Testis (tissue), 3 donors: Measurements from ENCODE around the gene ZNF521. TPM values are rescaled to one million over a fixed set of nuclear protein-coding genes. Genes with fewer than 3 reads are reported as not detected.

Experiments
- DNase-seq: peaks from one replicate; pipeline ENCODE4 v3.0.0-alpha.2; 2019
- H3K27ac ChIP-seq, 2 donors: fragments of 200-600 bp; sonication (generic); one replicate each; pipeline ENCODE4 v1.5.1; 2019
- H3K27me3 ChIP-seq: fragments of 200-600 bp; sonication (generic); one replicate; pipeline ENCODE4 v1.5.1; 2019
- H3K36me3 ChIP-seq: fragments of 200-600 bp; sonication (generic); one replicate; pipeline ENCODE4 v1.5.1; 2017; ENCODE audit warnings: low read depth; ENCODE audit errors: missing control alignments
- H3K4me1 ChIP-seq: fragments of 200-600 bp; sonication (generic); one replicate; pipeline ENCODE4 v1.5.1; 2019
- H3K4me3 ChIP-seq, 2 donors: fragments of 200-600 bp; sonication (generic); one replicate each; pipeline ENCODE4 v1.5.1; 2017 to 2019
- H3K9me3 ChIP-seq: fragments of 200-600 bp; sonication (generic); one replicate; pipeline ENCODE4 v1.5.1; 2017
- CTCF ChIP-seq, 3 experiments: fragments of 450-650 bp in 2 of 3; fragments of 200-600 bp in 1 of 3; sonication (generic) in 1 of 3; IDR thresholded peaks; one replicate each; pipeline ENCODE4 v1.5.1; 2016 to 2019; ENCODE audit warnings: antibody characterized with exemption in 3 of 3, mild to moderate bottlenecking in 2 of 3, moderate library complexity in 1 of 3
- POLR2A ChIP-seq: fragments of 450-650 bp; IDR thresholded peaks from one replicate; pipeline ENCODE4 v1.6.1; 2017; ENCODE audit warnings: antibody characterized with exemption, mild to moderate bottlenecking, moderate library complexity
- WGBS, 2 donors: methylation state at CpG; one replicate each; pipeline ENCODE4 v1.1.5; 2018; 5-methylcytosine and 5-hydroxymethylcytosine counted together
- intact Hi-C: fragments of 100-400 bp; cut with DNase I; formaldehyde crosslinking; loops from one replicate; pipeline ENCODE4 v1.15.1; 2023; ENCODE audit warnings: low total_unique reads
- polyA plus RNA-seq: library from polyadenylated mRNA; stranded (reverse); fragments of 350-450 nt; fragmentation: Illumina TruSeq; extraction: RNeasy Lipid Tissue Mini Kit (QIAGEN cat#74804); gene quantifications from one replicate; pipeline ENCODE4 v1.2.3, GENCODE V29; 2014; ENCODE audit warnings: low read depth, low replicate concordance; ENCODE audit not compliant: insufficient read depth
- total RNA-seq, 2 donors: library from RNA; depleted of rRNA; stranded (reverse); fragments of >200 nt; gene quantifications; one replicate each; pipeline ENCODE4 v1.2.3, GENCODE V29; 2016

The ZNF521 gene
- total and polyA plus RNA-seq, 3 donors from 2014 or later: 8.7 to 46.9 (median 34.7) TPM

DNA sequence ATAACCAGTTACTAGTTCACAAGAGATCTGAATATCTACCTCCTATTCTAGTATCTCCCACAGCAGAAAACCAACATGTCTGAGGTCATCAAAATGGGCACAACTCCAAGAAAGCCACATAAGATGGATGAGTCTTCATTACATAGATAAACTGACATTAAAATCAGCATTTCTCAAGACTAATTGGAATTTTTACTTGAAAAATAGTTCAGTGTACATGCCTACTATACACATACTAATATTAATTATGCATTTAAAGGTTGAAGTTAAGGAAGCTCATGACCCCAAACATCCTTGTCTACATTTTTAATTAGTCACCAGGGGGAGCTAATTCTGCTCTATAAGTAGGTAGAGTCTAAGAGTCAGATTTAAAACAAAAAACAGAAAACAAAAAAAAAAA lies 41.9 kb downstream of the ZNF521 start:
- Histone ChIP-seq H3K36me3 (no peaks in the 10 kb centered on the region), H3K9me3 (no peaks in the 10 kb centered on the region), H3K27ac (no peak overlapping the region), H3K4me1 (no peaks in the 10 kb centered on the region), H3K27me3 (no peaks in the 10 kb centered on the region), H3K4me3 (no peak overlapping the region)
- intact Hi-C loops: no loop called here
- DNase-seq: no peak
- TF ChIP-seq CTCF (IDR thresholded peaks at IDR 0.05) (no peak), POLR2A (no peak)

- Histone ChIP-seq H3K36me3 (no peaks in the 10 kb centered on the region), H3K27me3 (no peaks in the 10 kb centered on the region), H3K9me3 (no peaks in the 10 kb centered on the region), H3K4me1 (no peaks in the 10 kb centered on the region), H3K4me3 (no peak overlapping the region), H3K27ac (no peak overlapping the region)
- no peak for TF ChIP-seq CTCF (IDR thresholded peaks at IDR 0.05)
- TF ChIP-seq POLR2A: no peak
- WGBS, 2 donors: 89 to 90% methylated on average over 3 of the region's 3 CpGs
- DNase-seq: no peak
- intact Hi-C loops: no loop called here
Measured at GRCh38 chr18:25308381-25308780, 43.6 kb downstream of the ZNF521 start.

- DNase-seq: no peak
- TF ChIP-seq POLR2A (no peak), CTCF (IDR thresholded peaks at IDR 0.05) (no peak)
- Histone ChIP-seq H3K36me3 (no peaks in the 10 kb centered on the region), H3K9me3 (no peaks in the 10 kb centered on the region), H3K4me1 (no peaks in the 10 kb centered on the region), H3K27ac (no peak overlapping the region), H3K4me3 (no peak overlapping the region), H3K27me3 (no peaks in the 10 kb centered on the region)
- WGBS, 2 donors: 96 to 100% methylated on average over 1 of the region's 1 CpG
- intact Hi-C loops: no loop called here
Measured at GRCh38 chr18:25307192-25307591, 44.8 kb downstream of the ZNF521 start.

GRCh38 chr18:25306671-25307070 lies 45.3 kb downstream of the ZNF521 start:
- H3K27me3 ChIP-seq: no peaks in the 10 kb centered on the region
- intact Hi-C loops: no loop called here
- H3K27ac ChIP-seq: no peak overlapping the region
- DNase-seq: no peak
- H3K36me3 ChIP-seq: no peaks in the 10 kb centered on the region
- no peaks in the 10 kb centered on the region for H3K9me3 ChIP-seq
- H3K4me1 ChIP-seq: no peaks in the 10 kb centered on the region
- WGBS, 2 donors: 93 to 98% methylated on average over 1 of the region's 1 CpG
- no peak overlapping the region for H3K4me3 ChIP-seq
- no peak for TF ChIP-seq POLR2A
- no peak for TF ChIP-seq CTCF (IDR thresholded peaks at IDR 0.05)

- Histone ChIP-seq H3K9me3 (no peaks in the 10 kb centered on the region), H3K4me1 (no peaks in the 10 kb centered on the region), H3K27ac (no peak overlapping the region), H3K27me3 (no peaks in the 10 kb centered on the region), H3K36me3 (no peaks in the 10 kb centered on the region), H3K4me3 (no peak overlapping the region)
- no peak for DNase-seq
- TF ChIP-seq CTCF (IDR thresholded peaks at IDR 0.05) (no peak), POLR2A (no peak)
- intact Hi-C loops: no loop called here
Measured at GRCh38 chr18:25305584-25305983, 46.4 kb downstream of the ZNF521 start.
